H1 (cell line): Measurements from ENCODE around the gene ADAMTS17.

Source experiments
- POLR2A ChIP-seq, 2 experiments: IDR thresholded peaks; 1 replicate in 1 of 2; 2 replicates in 1 of 2; pipeline ENCODE4 v1.6.1; 2011; ENCODE audit warnings: low read depth in 2 of 2, low read length in 2 of 2, mild to moderate bottlenecking in 2 of 2; ENCODE audit errors: control extremely low read depth in 1 of 2
- POLR2AphosphoS5 ChIP-seq: IDR thresholded peaks from 2 replicates; pipeline ENCODE4 v1.6.1; 2011; ENCODE audit warnings: low read depth, low read length
- TAF1 ChIP-seq: IDR thresholded peaks from 2 replicates; pipeline ENCODE4 v1.6.1; 2011; ENCODE audit warnings: mild to moderate bottlenecking, low read depth, low read length

- TF ChIP-seq POLR2A (IDR thresholded peaks at IDR 0.05; ENCODE audit: control extremely low read depth in 1 of 2, low read depth in 2 of 2, low read length in 2 of 2) (no peak), POLR2AphosphoS5 (no peak), TAF1 (no peak)
Measured at GRCh38 chr15:100134586-100134985, 207.2 kb downstream of the ADAMTS17 start.
